Measurements from ENCODE around the gene EEF2K. TPM values are rescaled to one million over a fixed set of nuclear protein-coding genes. Genes with fewer than 3 reads are reported as not detected.
A peak's percentile ranks its signal among the peaks of the same experiment; 100 is the strongest.

The EEF2K gene
- polyA plus RNA-seq, 3 donors: 0.85 to 6.5 (median 1.7) TPM

- Histone ChIP-seq H3K27ac (ENCODE audit: low read depth in 1 of 2, low read length in 2 of 2) (peak overlapping the region; percentile 91 to 94), H3K4me2 (replicated peaks; ENCODE audit: extremely low read depth, low read length, poor library complexity, severe bottlenecking) (peak overlapping the region; percentile 80), H3K9ac (ENCODE audit: insufficient read depth, low read length, poor library complexity, severe bottlenecking) (peak overlapping the region; percentile 70), H3K4me3 (replicated peaks in 1 of 3; ENCODE audit: low read depth in 2 of 3, low read length in 3 of 3) (peak overlapping the region; percentile 26 to 82 (median 55)), H3K9me3 (replicated peaks in 1 of 2; ENCODE audit: control insufficient read depth in 1 of 2, insufficient read depth in 1 of 2, low read length in 2 of 2) (no peaks in the 10 kb centered on the region), H3K4me1 (ENCODE audit: control insufficient read depth in 1 of 2, insufficient read depth in 2 of 2, low read length in 2 of 2) (peaks cover 49 to 53% of the 10 kb centered on the region in 2 donors), H2AFZ (ENCODE audit: insufficient read depth, low read depth, low read length, poor library complexity, severe bottlenecking) (peak overlapping the region; percentile 28), H4K20me1 (ENCODE audit: insufficient read depth, low read length) (no peaks in the 10 kb centered on the region), H3K36me3 (replicated peaks in 1 of 2; ENCODE audit: control insufficient read depth in 1 of 2, insufficient read depth in 2 of 2, low read length in 2 of 2) (no peaks in the 10 kb centered on the region), H3K79me2 (ENCODE audit: insufficient read depth, low read length) (no peaks in the 10 kb centered on the region), H3K27me3 (ENCODE audit: control insufficient read depth in 2 of 2, insufficient read depth in 2 of 2, low read length in 2 of 2) (no peaks in the 10 kb centered on the region)
- H3K27ac Mint-ChIP-seq: peak overlapping the region; percentile 98 to 100 (median 100)
- H3K27me3 Mint-ChIP-seq (ENCODE audit: low read depth in 3 of 3): peaks cover 6 to 12% (median 10%) of the 10 kb centered on the region in 3 donors
- DNase-seq: peak; percentile 77 to 96 (median 80)
- WGBS (ENCODE audit: insufficient coverage): 21% methylated on average over 12 of the region's 16 CpGs
- peaks cover 44% of the 10 kb centered on the region for H3K4me1 Mint-ChIP-seq
- intact Hi-C loops (cut with micrococcal nuclease): loop anchor here (5.0 to 10.0 kb wide), 3 partner anchors 182 to 670 kb away; partner anchors contain the start of genes CDR2 (in 2 of the 2) and METTL9 (in 1 of the 2)
- TF ChIP-seq, protein P1, sequence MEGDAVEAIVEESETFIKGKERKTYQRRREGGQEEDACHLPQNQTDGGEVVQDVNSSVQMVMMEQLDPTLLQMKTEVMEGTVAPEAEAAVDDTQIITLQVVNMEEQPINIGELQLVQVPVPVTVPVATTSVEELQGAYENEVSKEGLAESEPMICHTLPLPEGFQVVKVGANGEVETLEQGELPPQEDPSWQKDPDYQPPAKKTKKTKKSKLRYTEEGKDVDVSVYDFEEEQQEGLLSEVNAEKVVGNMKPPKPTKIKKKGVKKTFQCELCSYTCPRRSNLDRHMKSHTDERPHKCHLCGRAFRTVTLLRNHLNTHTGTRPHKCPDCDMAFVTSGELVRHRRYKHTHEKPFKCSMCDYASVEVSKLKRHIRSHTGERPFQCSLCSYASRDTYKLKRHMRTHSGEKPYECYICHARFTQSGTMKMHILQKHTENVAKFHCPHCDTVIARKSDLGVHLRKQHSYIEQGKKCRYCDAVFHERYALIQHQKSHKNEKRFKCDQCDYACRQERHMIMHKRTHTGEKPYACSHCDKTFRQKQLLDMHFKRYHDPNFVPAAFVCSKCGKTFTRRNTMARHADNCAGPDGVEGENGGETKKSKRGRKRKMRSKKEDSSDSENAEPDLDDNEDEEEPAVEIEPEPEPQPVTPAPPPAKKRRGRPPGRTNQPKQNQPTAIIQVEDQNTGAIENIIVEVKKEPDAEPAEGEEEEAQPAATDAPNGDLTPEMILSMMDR (IDR thresholded peaks at IDR 0.05): no peak
- no peaks in the 10 kb centered on the region for H3K9me3 Mint-ChIP-seq
- H3K4me3 Mint-ChIP-seq: peak overlapping the region; percentile 88 to 95
- H3K36me3 Mint-ChIP-seq: no peaks in the 10 kb centered on the region
Observed at GRCh38 chr16:22192261-22193062, 13.6 kb upstream of the EEF2K start.

DNA sequence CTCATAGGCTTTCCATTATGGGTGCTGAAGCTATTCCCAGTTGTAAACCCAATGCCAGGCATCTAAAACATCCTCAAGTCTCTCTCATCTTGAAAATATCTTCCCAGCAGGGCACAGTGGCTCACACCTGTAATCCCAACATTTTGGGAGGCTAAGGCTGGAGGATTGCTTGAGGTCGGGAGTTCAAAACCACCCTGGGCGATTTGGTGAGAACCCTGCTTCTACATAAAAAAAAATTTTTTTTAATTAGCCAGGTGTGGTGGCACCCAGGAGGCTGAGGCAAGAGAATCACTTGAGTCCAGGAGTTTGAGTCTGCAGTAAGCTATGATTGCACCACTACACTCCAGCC lies 13.0 kb upstream of the EEF2K start:
- H3K27ac ChIP-seq (ENCODE audit: low read depth in 1 of 2, low read length in 2 of 2): no peak overlapping the region
- WGBS (ENCODE audit: insufficient coverage): no CpG with 5 or more reads among the region's 2 CpGs
- no peaks in the 10 kb centered on the region for H3K27me3 ChIP-seq (ENCODE audit: control insufficient read depth in 2 of 2, insufficient read depth in 2 of 2, low read length in 2 of 2)
- H3K9ac ChIP-seq (ENCODE audit: insufficient read depth, low read length, poor library complexity, severe bottlenecking): no peak overlapping the region
- Mint-ChIP-seq H3K4me1 (peaks cover 44% of the 10 kb centered on the region), H3K9me3 (no peaks in the 10 kb centered on the region), H3K27ac (peak overlapping the region in 1 of 7 donors; percentile 25), H3K4me3 (no peak overlapping the region), H3K27me3 (ENCODE audit: low read depth in 3 of 3) (peaks cover 6 to 12% (median 10%) of the 10 kb centered on the region in 3 donors), H3K36me3 (no peaks in the 10 kb centered on the region)
- TF ChIP-seq, protein P1 (IDR thresholded peaks at IDR 0.05): no peak
- intact Hi-C loops (cut with micrococcal nuclease): loop anchor here (5.0 to 10.0 kb wide), 3 partner anchors 182 to 671 kb away; partner anchors contain the start of genes CDR2 (in 2 of the 2) and METTL9 (in 1 of the 2)
- H2AFZ ChIP-seq (ENCODE audit: insufficient read depth, low read depth, low read length, poor library complexity, severe bottlenecking): no peak overlapping the region
- no peaks in the 10 kb centered on the region for H4K20me1 ChIP-seq (ENCODE audit: insufficient read depth, low read length)
- H3K4me2 ChIP-seq (replicated peaks; ENCODE audit: extremely low read depth, low read length, poor library complexity, severe bottlenecking): no peak overlapping the region
- H3K4me1 ChIP-seq (ENCODE audit: control insufficient read depth in 1 of 2, insufficient read depth in 2 of 2, low read length in 2 of 2): peaks cover 49 to 53% of the 10 kb centered on the region in 2 donors
- no peak for DNase-seq
- no peaks in the 10 kb centered on the region for H3K9me3 ChIP-seq (replicated peaks in 1 of 2; ENCODE audit: control insufficient read depth in 1 of 2, insufficient read depth in 1 of 2, low read length in 2 of 2)
- no peaks in the 10 kb centered on the region for H3K36me3 ChIP-seq (replicated peaks in 1 of 2; ENCODE audit: control insufficient read depth in 1 of 2, insufficient read depth in 2 of 2, low read length in 2 of 2)
- no peak overlapping the region for H3K4me3 ChIP-seq (replicated peaks in 1 of 3; ENCODE audit: low read depth in 2 of 3, low read length in 3 of 3)
- H3K79me2 ChIP-seq (ENCODE audit: insufficient read depth, low read length): no peaks in the 10 kb centered on the region

Data from CD14-positive monocyte (primary cell).